ENCODE results near the gene TBX21.
A peak's percentile ranks its signal among the peaks of the same experiment; 100 is the strongest.

DNA sequence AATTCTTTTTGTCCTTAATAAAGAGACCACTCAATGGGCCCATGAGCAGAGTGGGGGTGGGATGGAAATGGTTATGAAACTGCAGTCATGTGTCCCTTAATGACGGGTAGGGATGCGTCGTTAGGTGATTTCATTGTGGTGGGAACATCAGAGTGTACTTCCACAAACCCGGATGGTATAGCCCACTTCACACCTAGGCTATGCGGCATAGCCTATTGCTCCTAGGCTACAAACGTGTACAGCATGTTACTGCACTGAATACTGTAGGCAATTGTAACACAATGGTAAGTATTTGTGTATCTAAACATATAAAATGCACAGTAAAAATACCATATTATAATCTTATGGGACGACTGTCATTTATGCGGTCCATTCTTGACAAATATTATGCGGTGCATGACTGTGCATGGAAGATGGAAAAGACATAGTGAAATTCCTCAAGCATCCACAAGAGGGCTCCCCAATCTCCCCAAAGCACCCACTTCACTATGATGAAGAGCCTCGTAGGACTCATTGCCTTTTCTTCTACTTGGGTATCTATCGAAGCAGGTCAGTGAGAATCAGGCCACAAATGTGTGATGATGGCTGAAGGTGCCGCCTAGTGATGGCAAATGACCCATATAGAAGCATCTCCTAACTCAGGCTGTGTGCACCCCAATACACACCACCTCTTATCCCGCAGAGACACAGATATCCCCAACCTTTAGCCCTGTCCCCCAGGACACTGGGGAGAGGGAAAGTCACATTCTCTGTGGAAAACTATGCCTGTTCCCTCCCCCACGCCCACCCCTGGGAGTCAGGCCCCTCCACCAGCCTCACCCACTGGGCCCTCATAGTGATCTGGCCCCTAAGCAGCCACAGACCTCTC lies 43.5 kb downstream of the TBX21 start:
- peak; percentile 55 for TF ChIP-seq CTCF (IDR thresholded peaks at IDR 0.05; ENCODE audit: insufficient read depth, low read length, poor library complexity, severe bottlenecking)
- no peak for TF ChIP-seq EZH2phosphoT487 (conservative IDR thresholded peaks at IDR 0.05; ENCODE audit: low read length)

Data from SU-DHL-6 (cell line).